Activated naive CD8-positive, alpha-beta T cell (primary cell): ENCODE measurements around the gene LBP.
"Not testable (repeated sequence)": the region's sequence is repeated elsewhere in the genome, so short reads cannot be mapped to it uniquely, and the experiment has no call there.

Experiments
- H3K27ac Mint-ChIP-seq: one replicate; pipeline ENCODE4 v1.8.0; 2021; ENCODE audit warnings: mixed read lengths
- H3K27me3 Mint-ChIP-seq: one replicate; pipeline ENCODE4 v1.8.0; 2021; ENCODE audit warnings: mixed read lengths
- H3K36me3 Mint-ChIP-seq: one replicate; pipeline ENCODE4 v1.8.0; 2021; ENCODE audit warnings: mixed read lengths
- H3K4me1 Mint-ChIP-seq: one replicate; pipeline ENCODE4 v1.8.0; 2021; ENCODE audit warnings: low read depth, mixed read lengths
- H3K4me3 Mint-ChIP-seq: one replicate; pipeline ENCODE4 v1.8.0; 2021; ENCODE audit warnings: mild to moderate bottlenecking, mixed read lengths
- H3K9me3 Mint-ChIP-seq: one replicate; pipeline ENCODE4 v1.8.0; 2021; ENCODE audit warnings: low read depth, mixed read lengths

LBP gene

DNA sequence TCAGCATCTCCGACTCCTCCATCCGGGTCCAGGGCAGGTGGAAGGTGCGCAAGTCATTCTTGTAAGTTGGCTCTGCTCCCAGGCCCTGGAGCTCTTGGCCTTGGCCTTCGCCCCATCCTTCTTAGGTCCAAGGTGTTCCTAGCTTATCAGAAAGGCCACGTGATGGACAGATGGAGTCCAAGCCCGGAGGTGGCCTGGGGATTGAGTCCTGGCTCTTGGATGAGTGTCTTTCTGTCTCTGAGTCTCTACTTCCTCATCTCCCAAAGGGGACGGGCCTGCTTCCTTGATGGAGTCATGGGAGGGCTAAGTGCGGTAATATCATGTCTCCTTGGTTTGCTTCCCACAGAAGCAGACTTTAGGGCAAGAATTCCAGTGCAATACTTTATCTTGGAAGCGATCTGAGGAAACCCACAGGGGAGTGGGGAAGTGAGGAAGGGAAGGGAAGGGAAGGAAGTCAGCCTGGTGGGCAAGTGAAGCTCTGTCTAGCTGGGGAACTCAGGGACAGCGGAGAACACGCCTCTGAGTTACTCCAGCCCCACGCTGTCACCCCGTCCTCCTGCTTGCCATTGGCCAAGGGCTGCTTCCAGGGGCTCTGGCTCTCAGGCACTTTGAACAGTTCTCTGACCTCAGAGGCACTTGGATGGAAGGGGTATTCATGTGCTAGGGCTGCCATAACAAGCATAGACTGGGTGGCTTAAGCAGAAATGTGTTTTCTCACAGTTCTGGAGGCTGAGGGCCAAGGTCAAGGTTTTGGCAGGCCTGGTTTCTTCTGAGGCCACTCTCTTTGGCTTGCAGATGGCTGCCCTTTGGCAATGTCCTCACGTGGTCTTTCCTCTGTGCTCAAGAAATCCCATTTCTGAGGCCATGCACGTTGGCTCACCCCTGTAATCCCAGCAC lies 4.8 kb downstream of the LBP start:
- no peak overlapping the region for H3K4me3 Mint-ChIP-seq
- no peak overlapping the region for H3K27ac Mint-ChIP-seq
- H3K27me3 Mint-ChIP-seq: no peaks in the 10 kb centered on the region
- H3K4me1 Mint-ChIP-seq: no peaks in the 10 kb centered on the region
- H3K9me3 Mint-ChIP-seq: no peaks in the 10 kb centered on the region
- no peaks in the 10 kb centered on the region for H3K36me3 Mint-ChIP-seq

DNA sequence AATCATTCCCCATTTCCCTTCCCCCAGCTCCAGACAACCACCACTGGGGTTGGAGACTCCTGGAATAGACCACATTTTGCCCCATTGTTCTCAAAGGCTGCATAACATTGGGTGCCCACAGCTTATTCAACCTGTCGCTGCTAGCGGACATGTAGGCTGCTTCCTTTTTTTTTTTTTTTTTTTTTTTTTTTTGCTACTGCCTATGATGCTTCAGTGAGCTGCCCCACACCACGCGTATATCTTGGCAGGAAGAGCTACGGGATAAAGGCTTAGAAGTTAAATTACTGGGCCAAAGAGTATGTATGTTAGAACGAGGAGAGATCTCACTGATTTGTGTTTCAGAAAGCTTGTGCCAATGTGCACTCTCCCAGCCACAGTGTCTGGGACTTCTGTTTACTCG lies 7.0 kb downstream of the LBP start:
- H3K4me3 Mint-ChIP-seq: no peak overlapping the region

GRCh38 chr20:38354227-38354626 lies 7.9 kb downstream of the LBP start:
- Mint-ChIP-seq H3K9me3 (no peaks in the 10 kb centered on the region), H3K4me3 (no peak overlapping the region), H3K27me3 (no peaks in the 10 kb centered on the region), H3K36me3 (no peaks in the 10 kb centered on the region), H3K27ac (no peak overlapping the region), H3K4me1 (no peaks in the 10 kb centered on the region)

More for the DNA sequence above, 7.0 kb downstream of the LBP start:
- H3K4me1 Mint-ChIP-seq: no peaks in the 10 kb centered on the region
- no peaks in the 10 kb centered on the region for H3K36me3 Mint-ChIP-seq
- no peak overlapping the region for H3K27ac Mint-ChIP-seq
- H3K27me3 Mint-ChIP-seq: no peaks in the 10 kb centered on the region
- no peaks in the 10 kb centered on the region for H3K9me3 Mint-ChIP-seq

DNA sequence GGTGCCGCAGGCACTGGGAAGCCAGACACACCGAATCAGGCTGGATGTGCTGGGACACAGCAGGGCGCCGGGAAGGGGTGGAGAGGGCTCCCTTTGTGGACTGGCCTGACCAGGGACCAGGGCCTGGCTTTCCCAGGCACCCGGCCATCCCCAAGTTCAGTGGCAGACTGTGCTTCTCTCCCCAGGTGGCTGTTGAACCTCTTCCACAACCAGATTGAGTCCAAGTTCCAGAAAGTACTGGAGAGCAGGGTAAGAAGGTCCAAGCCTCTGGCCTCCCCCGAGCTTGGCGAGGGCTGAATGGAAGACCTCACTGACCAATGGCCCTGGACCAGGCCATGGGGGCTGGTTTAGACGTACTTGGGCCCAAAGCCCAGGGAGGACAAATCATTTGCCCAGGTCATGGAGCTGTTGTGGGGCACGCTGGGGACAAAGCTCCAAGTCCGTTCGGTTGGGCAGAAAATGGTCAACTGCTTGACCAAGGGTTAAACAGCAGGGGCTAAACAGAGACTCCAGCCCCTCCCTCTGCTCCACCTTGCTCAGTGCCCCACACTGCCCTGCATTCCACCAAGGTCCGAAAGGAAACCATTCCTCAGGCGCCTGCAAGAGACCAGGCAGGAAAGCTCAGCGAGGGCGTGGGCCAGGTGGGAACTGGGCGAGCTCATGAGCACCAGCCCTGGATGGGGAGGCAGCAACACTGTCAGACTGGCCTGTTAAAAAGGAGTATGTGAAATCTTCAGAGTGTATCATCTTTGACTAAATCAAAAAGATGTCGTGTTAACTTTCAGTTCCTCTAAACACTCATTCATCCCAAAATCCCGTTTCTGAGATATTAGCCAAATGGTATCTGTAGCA lies 9.1 kb downstream of the LBP start:
- no peaks in the 10 kb centered on the region for H3K27me3 Mint-ChIP-seq
- no peak overlapping the region for H3K4me3 Mint-ChIP-seq
- no peak overlapping the region for H3K27ac Mint-ChIP-seq

DNA sequence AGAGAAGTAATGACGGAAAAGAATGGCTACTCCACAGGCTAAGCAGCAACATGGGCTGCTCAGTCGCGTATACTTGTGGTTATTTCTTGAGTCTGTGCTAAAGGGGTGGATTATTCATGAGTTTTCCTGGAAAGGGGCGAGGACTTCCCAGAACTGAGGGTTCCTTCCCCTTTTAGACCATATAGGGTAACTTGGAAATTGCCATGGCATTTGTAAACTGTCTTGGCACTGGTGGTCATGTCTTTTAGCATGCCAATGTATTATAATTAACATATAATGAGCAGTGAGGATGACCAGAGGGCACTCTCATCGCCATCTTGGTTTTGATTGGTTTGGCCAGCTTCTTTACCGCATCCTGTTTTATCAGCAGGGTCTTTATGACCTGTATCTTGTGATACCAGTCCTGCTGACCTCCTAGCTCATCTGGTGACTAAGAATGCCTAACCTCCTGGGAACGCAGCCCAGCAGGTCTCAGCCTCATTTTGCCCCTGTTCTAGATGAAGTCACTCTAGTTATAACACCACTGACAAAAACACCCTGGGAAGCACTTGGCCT lies 11.4 kb downstream of the LBP start:
- Mint-ChIP-seq H3K9me3 (no peaks in the 10 kb centered on the region), H3K27me3 (no peaks in the 10 kb centered on the region), H3K36me3 (no peaks in the 10 kb centered on the region), H3K4me1 (no peaks in the 10 kb centered on the region), H3K27ac (no peak overlapping the region), H3K4me3 (no peak overlapping the region)

More for the DNA sequence above, 9.1 kb downstream of the LBP start:
- H3K36me3 Mint-ChIP-seq: no peaks in the 10 kb centered on the region
- no peaks in the 10 kb centered on the region for H3K9me3 Mint-ChIP-seq
- no peaks in the 10 kb centered on the region for H3K4me1 Mint-ChIP-seq

- Mint-ChIP-seq H3K27ac (no peak overlapping the region), H3K4me1 (no peaks in the 10 kb centered on the region), H3K9me3 (no peaks in the 10 kb centered on the region), H3K27me3 (no peaks in the 10 kb centered on the region), H3K4me3 (no peak overlapping the region), H3K36me3 (no peaks in the 10 kb centered on the region)
Observed at GRCh38 chr20:38358556-38358955, 12.3 kb downstream of the LBP start.

GRCh38 chr20:38363004-38363747 lies 16.9 kb downstream of the LBP start:
- H3K4me1 Mint-ChIP-seq: no peaks in the 10 kb centered on the region
- peaks cover 4% of the 10 kb centered on the region for H3K27me3 Mint-ChIP-seq
- no peak overlapping the region for H3K27ac Mint-ChIP-seq
- H3K9me3 Mint-ChIP-seq: no peaks in the 10 kb centered on the region
- H3K36me3 Mint-ChIP-seq: no peaks in the 10 kb centered on the region
- H3K4me3 Mint-ChIP-seq: no peak overlapping the region

DNA sequence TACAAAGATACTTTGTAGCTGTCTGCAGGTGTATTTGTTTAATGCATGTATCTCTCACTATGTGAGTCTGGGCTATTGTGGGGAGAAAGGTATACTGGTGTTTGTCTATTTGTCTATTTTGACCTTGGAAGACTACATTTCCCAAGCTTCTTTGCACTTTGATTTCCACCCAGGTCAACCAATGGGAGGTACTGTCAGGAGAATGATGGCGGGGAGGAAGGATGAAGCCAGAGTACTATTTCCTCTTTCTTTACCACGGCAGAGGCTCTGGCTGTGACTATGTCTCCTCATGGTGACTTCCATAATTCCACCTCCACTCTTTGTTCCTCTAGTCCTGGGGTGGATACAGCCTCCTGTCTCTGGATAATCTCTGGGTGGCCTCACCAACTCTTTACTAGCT lies 23.1 kb downstream of the LBP start:
- no peaks in the 10 kb centered on the region for H3K36me3 Mint-ChIP-seq
- no peaks in the 10 kb centered on the region for H3K9me3 Mint-ChIP-seq
- H3K27me3 Mint-ChIP-seq: peaks cover 3% of the 10 kb centered on the region
- no peak overlapping the region for H3K27ac Mint-ChIP-seq
- no peak overlapping the region for H3K4me3 Mint-ChIP-seq
- no peaks in the 10 kb centered on the region for H3K4me1 Mint-ChIP-seq

DNA sequence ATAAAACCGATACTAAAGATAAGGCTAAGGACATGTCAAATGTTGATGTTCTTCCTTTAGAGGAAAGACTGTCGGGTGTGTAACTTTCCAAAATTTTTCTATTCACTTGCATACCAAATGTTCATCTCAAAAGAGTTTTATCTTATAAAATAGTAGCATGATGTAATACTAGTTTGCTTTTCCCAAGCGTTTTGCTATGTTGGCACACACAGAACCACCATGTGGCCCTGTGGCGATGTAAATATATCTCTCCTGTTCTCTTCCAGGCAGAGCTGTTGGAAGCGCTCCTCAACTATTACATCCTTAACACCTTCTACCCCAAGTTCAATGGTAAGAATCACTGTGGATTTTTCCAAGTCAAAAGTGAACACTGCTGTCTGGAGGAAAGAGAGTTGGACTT lies 26.5 kb downstream of the LBP start:
- peaks cover 2% of the 10 kb centered on the region for H3K27me3 Mint-ChIP-seq
- H3K4me3 Mint-ChIP-seq: no peak overlapping the region
- no peaks in the 10 kb centered on the region for H3K9me3 Mint-ChIP-seq
- H3K27ac Mint-ChIP-seq: no peak overlapping the region
- H3K36me3 Mint-ChIP-seq: no peaks in the 10 kb centered on the region
- no peaks in the 10 kb centered on the region for H3K4me1 Mint-ChIP-seq

GRCh38 chr20:38373231-38373867 lies 27.1 kb downstream of the LBP start:
- Mint-ChIP-seq H3K27me3 (peaks cover 2% of the 10 kb centered on the region), H3K9me3 (no peaks in the 10 kb centered on the region), H3K36me3 (no peaks in the 10 kb centered on the region), H3K27ac (no peak overlapping the region), H3K4me1 (no peaks in the 10 kb centered on the region), H3K4me3 (no peak overlapping the region)

GRCh38 chr20:38373898-38374297 lies 27.6 kb downstream of the LBP start:
- H3K27ac Mint-ChIP-seq: no peak overlapping the region
- H3K36me3 Mint-ChIP-seq: no peaks in the 10 kb centered on the region
- peaks cover 2% of the 10 kb centered on the region for H3K27me3 Mint-ChIP-seq
- H3K9me3 Mint-ChIP-seq: no peaks in the 10 kb centered on the region
- H3K4me1 Mint-ChIP-seq: no peaks in the 10 kb centered on the region
- H3K4me3 Mint-ChIP-seq: no peak overlapping the region

DNA sequence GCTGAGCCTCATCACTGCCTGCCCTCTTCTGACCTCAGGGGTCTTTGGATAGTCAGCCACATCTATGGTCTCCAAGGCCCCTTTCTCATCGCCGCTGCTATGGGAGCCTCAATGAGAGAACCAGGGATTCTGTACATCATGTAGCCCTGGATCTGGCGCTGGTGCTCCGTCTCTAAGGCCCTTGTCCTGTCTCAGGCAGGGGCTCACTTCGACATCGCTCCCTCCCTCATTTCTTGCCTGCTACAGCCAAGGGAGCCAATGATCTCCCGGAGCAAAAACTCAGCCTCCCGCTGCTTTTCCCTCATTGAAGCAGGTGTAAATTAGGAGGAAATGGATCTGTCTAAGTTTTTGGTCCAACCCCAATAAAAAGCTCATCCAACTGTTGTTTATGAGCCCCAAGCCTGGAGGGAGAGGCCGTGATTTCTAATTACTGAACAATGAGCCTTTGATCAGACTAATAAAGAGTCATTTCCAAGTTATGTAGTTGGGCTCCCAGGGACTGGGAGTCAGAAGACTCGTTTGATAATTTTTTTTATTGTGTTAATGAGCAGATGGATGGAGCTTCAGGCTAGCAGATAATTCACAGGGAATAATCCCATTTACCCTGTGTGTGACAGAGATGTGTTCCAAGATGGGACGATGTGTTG lies 30.9 kb downstream of the LBP start:
- Mint-ChIP-seq H3K4me3 (no peak overlapping the region), H3K9me3 (no peaks in the 10 kb centered on the region), H3K4me1 (no peaks in the 10 kb centered on the region), H3K27me3 (peaks cover 2% of the 10 kb centered on the region), H3K36me3 (no peaks in the 10 kb centered on the region), H3K27ac (no peak overlapping the region)

DNA sequence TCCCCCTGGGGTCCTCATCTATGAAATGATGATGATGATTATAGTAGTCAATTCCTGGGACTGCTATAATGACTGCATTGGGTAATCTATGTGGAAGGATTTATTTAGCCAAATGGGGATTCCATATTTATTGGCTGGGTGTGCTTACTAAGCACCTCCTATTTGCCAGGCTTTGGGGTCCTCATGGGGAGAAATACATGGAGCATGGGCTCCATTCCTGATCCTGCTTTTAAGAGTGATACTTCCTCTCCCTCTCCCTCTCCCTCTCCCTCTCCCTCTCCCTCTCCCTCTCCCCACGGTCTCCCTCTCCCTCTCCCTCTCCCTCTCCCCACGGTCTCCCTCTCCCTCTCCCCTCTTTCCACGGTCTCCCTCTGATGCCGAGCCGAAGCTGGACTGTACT lies 31.6 kb downstream of the LBP start:
- not testable (repeated sequence) for H3K4me3 Mint-ChIP-seq

DNA sequence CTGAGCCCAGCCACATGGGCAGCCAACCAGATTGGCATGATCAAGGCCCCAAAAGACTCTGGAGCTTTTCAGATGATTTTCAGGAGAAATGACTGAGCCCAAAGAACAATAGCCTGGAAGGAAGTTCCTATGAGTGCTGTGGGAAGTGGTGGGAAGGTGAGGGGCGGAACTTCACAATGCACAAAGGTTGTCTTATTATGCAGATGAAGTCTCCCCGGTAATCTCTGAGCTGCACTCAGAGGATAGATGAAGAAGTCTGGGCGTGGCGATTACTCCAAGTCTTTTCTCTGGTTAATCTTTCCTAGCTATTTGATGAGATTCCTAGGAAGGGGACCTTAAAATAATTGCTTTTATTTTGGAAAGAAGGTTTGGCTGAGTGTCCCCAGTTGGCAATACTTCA lies 36.9 kb downstream of the LBP start:
- Mint-ChIP-seq H3K36me3 (no peaks in the 10 kb centered on the region), H3K4me3 (no peak overlapping the region), H3K9me3 (no peaks in the 10 kb centered on the region), H3K27me3 (peaks cover 12% of the 10 kb centered on the region), H3K27ac (no peak overlapping the region), H3K4me1 (no peaks in the 10 kb centered on the region)

More for the DNA sequence above, 31.6 kb downstream of the LBP start:
- not testable (repeated sequence) for H3K27me3 Mint-ChIP-seq, H3K36me3 Mint-ChIP-seq, H3K4me1 Mint-ChIP-seq, H3K27ac Mint-ChIP-seq, H3K9me3 Mint-ChIP-seq
